HG03025 (cell line): ENCODE results near the gene USP27X.

ENCODE experiments used
- ATAC-seq: cut with Tn5 transposase; IDR thresholded peaks from one replicate; pipeline ENCODE4 v1.9.1; 2021; ENCODE audit warnings: mild to moderate bottlenecking, moderate library complexity; ENCODE audit not compliant: unreplicated experiment, low FRiP score

The USP27X gene

GRCh38 chrX:49880668-49881067, 1.4 kb downstream of the USP27X start:
- ATAC-seq: no peak

GRCh38 chrX:49884290-49884862, 5.1 kb downstream of the USP27X start:
- ATAC-seq: no peak

GRCh38 chrX:49892542-49892941, 13.3 kb downstream of the USP27X start:
- no peak for ATAC-seq

- ATAC-seq: no peak
Measured at GRCh38 chrX:49896951-49897350, 17.7 kb downstream of the USP27X start.

- no peak for ATAC-seq
Measured at GRCh38 chrX:49901048-49901447, 21.8 kb downstream of the USP27X start.

- no peak for ATAC-seq
Measured at GRCh38 chrX:49910344-49910743, 31.1 kb downstream of the USP27X start.

GRCh38 chrX:49912086-49912485, 32.8 kb downstream of the USP27X start:
- no peak for ATAC-seq

GRCh38 chrX:49912861-49913260, 33.6 kb downstream of the USP27X start:
- ATAC-seq: no peak

GRCh38 chrX:49915361-49916222, 36.3 kb downstream of the USP27X start:
- no peak for ATAC-seq

GRCh38 chrX:49919617-49920016, 40.3 kb downstream of the USP27X start:
- ATAC-seq: no peak

- ATAC-seq: no peak
Measured at GRCh38 chrX:49921109-49921508, 41.8 kb downstream of the USP27X start.

GRCh38 chrX:49922291-49923241, 43.3 kb downstream of the USP27X start, which contains the start of gene CLCN5:
CLCN5 (plus strand) TSS chrX:49922596; CDS start chrX:49925299, 2,703 bp downstream.
- peak; percentile 95 for ATAC-seq

GRCh38 chrX:49925176-49925575, 45.9 kb downstream of the USP27X start:
- ATAC-seq: no peak

GRCh38 chrX:49930039-49930438, 50.8 kb downstream of the USP27X start:
- ATAC-seq: no peak
